ENCODE data around the gene SEZ6L2.

- TF ChIP-seq CTCF (IDR thresholded peaks at IDR 0.05; ENCODE audit: control extremely low read depth in 1 of 3, insufficient read depth in 1 of 3, low read depth in 1 of 3, low read length in 3 of 3), result no peak
- no peak for TF ChIP-seq TAF7 (optimal IDR thresholded peaks at IDR 0.05; ENCODE audit: borderline replicate concordance, low read depth, low read length)
Measured at GRCh38 chr16:29830774-29831173, 68.6 kb downstream of the SEZ6L2 start.
